Forelimb muscle (tissue), 1 donor: ENCODE data around the gene FAR2. TPM values are rescaled to one million over a fixed set of nuclear protein-coding genes. Genes with fewer than 3 reads are reported as not detected.
"Not testable (repeated sequence)": the region's sequence is repeated elsewhere in the genome, so short reads cannot be mapped to it uniquely, and the experiment has no call there.

Source experiments
- DNase-seq: peaks from one replicate; pipeline ENCODE4 v3.0.0-alpha.2; 2013; ENCODE audit warnings: low read depth
- polyA plus RNA-seq: library from polyadenylated mRNA; unstranded; fragments of 120-200 nt; gene quantifications from one replicate; pipeline ENCODE4 v1.2.1, GENCODE V29; 2013; ENCODE audit not compliant: insufficient read length

FAR2 gene
- polyA plus RNA-seq, 1 donor = 10.5 TPM

GRCh38 chr12:29278673-29279420 lies 129.8 kb downstream of the FAR2 start:
- no peak for DNase-seq

GRCh38 chr12:29281371-29282005 lies 132.4 kb downstream of the FAR2 start:
- no peak for DNase-seq

GRCh38 chr12:29282031-29282816 lies 133.1 kb downstream of the FAR2 start:
- DNase-seq = no peak

GRCh38 chr12:29283969-29284700 lies 135.1 kb downstream of the FAR2 start:
- no peak for DNase-seq

GRCh38 chr12:29286081-29286790 lies 137.2 kb downstream of the FAR2 start:
- DNase-seq = no peak

GRCh38 chr12:29287622-29288021 lies 138.5 kb downstream of the FAR2 start:
- no peak for DNase-seq

- DNase-seq = no peak
Observed at GRCh38 chr12:29288031-29288430, 139.0 kb downstream of the FAR2 start.

GRCh38 chr12:29290475-29290874 lies 141.4 kb downstream of the FAR2 start:
- DNase-seq = not testable (repeated sequence)

- DNase-seq = no peak
Observed at GRCh38 chr12:29291226-29291625, 142.1 kb downstream of the FAR2 start.

- DNase-seq = no peak
Observed at GRCh38 chr12:29299633-29300032, 150.6 kb downstream of the FAR2 start.

GRCh38 chr12:29301114-29301513 lies 152.0 kb downstream of the FAR2 start:
- no peak for DNase-seq

GRCh38 chr12:29304388-29304787 lies 155.3 kb downstream of the FAR2 start:
- DNase-seq = no peak

- no peak for DNase-seq
Observed at GRCh38 chr12:29306266-29306665, 157.2 kb downstream of the FAR2 start.

GRCh38 chr12:29306682-29307081 lies 157.6 kb downstream of the FAR2 start:
- no peak for DNase-seq

GRCh38 chr12:29309320-29309902 lies 160.3 kb downstream of the FAR2 start:
- DNase-seq = no peak

- DNase-seq = no peak
Observed at GRCh38 chr12:29310899-29311298, 161.8 kb downstream of the FAR2 start.

GRCh38 chr12:29314416-29314815 lies 165.3 kb downstream of the FAR2 start:
- DNase-seq = no peak

- no peak for DNase-seq
Observed at GRCh38 chr12:29316752-29317151, 167.7 kb downstream of the FAR2 start.

- DNase-seq = peak; percentile 52
Observed at GRCh38 chr12:29317556-29318363, 168.7 kb downstream of the FAR2 start.
